ENCODE results near the gene TIA1. TPM values are rescaled to one million over a fixed set of nuclear protein-coding genes. Genes with fewer than 3 reads are reported as not detected.
A peak's percentile ranks its signal among the peaks of the same experiment; 100 is the strongest.
"Not testable (repeated sequence)": the region's sequence is repeated elsewhere in the genome, so short reads cannot be mapped to it uniquely, and the experiment has no call there.

The TIA1 gene
- polyA plus RNA-seq, 6 donors from 2014 or later: 43.6 to 106 (median 74.1) TPM

GRCh38 chr2:70203086-70203485 lies 45.3 kb downstream of the TIA1 start:
- no peak for ATAC-seq (ENCODE audit: low read depth in 2 of 2)
- H3K4me3 Mint-ChIP-seq: no peak overlapping the region
- no peaks in the 10 kb centered on the region for H3K27me3 Mint-ChIP-seq
- no peak for DNase-seq
- H3K27ac Mint-ChIP-seq: no peak overlapping the region
- H3K36me3 Mint-ChIP-seq: no peaks in the 10 kb centered on the region
- peaks cover 0 to 4% (median 0%) of the 10 kb centered on the region in 3 donors for H3K4me1 Mint-ChIP-seq
- peaks cover 0 to 3% (median 0%) of the 10 kb centered on the region in 7 donors for H3K9me3 Mint-ChIP-seq

- peaks cover 0 to 3% (median 0%) of the 10 kb centered on the region in 7 donors for H3K9me3 Mint-ChIP-seq
- peaks cover 0 to 4% (median 0%) of the 10 kb centered on the region in 3 donors for H3K4me1 Mint-ChIP-seq
- no peak overlapping the region for H3K4me3 Mint-ChIP-seq
- DNase-seq (no peak), ATAC-seq (ENCODE audit: low read depth in 2 of 2) (no peak)
- H3K27ac Mint-ChIP-seq: no peak overlapping the region
- H3K36me3 Mint-ChIP-seq: no peaks in the 10 kb centered on the region
- no peaks in the 10 kb centered on the region for H3K27me3 Mint-ChIP-seq
These were observed 46.1 kb downstream of the TIA1 start for GRCh38 chr2:70202236-70202806.

DNA sequence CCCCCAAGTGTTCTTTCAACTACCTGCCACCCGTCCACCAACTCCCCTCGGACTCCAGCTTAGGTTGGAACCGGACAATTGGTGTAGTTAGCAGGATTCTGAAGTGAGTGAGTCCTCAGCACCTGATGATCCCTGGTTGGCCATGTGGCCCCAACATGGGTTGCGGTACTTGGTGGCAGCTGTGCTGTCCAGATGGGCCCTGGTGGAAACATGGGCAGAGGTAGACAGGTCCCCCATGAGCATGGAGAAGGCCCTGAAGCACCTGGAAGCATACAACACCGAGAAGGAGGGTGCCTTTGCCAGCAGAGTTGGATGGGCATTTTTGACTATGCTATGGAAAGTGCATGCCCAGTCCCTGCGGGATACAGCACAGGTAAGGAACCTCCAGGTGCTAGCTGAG lies 46.6 kb downstream of the TIA1 start:
- no peak for ATAC-seq (ENCODE audit: low read depth in 2 of 2)

DNA sequence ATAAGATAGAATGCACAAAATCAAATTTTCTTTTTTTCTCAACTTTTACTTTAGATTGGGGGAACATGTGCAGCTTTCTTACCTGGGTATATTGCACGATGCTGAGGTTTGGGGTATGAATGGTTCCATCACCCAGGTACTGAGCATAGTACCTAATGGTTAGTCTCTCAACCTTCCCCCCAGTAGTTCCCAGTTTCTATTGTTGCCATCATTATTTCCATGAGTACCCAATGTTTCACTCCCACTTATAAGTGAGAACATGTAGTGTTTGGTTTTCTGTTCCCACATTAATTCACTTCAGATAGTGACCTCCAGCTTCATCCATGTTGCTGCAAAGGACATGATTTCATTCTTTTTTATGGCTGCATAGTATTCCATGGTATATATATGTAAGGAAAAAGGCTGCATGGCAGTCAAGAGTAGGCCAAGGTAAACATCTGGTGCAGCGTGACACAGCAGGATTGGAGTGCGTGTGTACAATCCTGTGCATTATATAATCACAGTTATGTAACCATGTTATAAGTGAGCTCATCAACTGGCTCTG lies 47.1 kb downstream of the TIA1 start:
- ATAC-seq (ENCODE audit: low read depth in 2 of 2): no peak

More for the DNA sequence above, 46.6 kb downstream of the TIA1 start:
- Mint-ChIP-seq H3K27ac (no peak overlapping the region), H3K9me3 (peaks cover 0 to 3% (median 0%) of the 10 kb centered on the region in 7 donors), H3K27me3 (no peaks in the 10 kb centered on the region), H3K36me3 (no peaks in the 10 kb centered on the region), H3K4me3 (no peak overlapping the region), H3K4me1 (peaks cover 0 to 4% (median 0%) of the 10 kb centered on the region in 3 donors)
- DNase-seq: no peak

GRCh38 chr2:70199320-70199864 lies 49.0 kb downstream of the TIA1 start:
- ATAC-seq (ENCODE audit: low read depth in 2 of 2) (no peak), DNase-seq (no peak)
- Mint-ChIP-seq H3K27me3 (no peaks in the 10 kb centered on the region), H3K4me1 (peaks cover 0 to 4% (median 0%) of the 10 kb centered on the region in 3 donors), H3K4me3 (peak overlapping the region in 1 of 8 donors; percentile 42), H3K9me3 (peaks cover 0 to 3% (median 0%) of the 10 kb centered on the region in 7 donors), H3K36me3 (no peaks in the 10 kb centered on the region), H3K27ac (no peak overlapping the region)

More for the DNA sequence above, 47.1 kb downstream of the TIA1 start:
- Mint-ChIP-seq H3K27me3 (no peaks in the 10 kb centered on the region), H3K4me3 (no peak overlapping the region), H3K4me1 (peaks cover 0 to 4% (median 0%) of the 10 kb centered on the region in 3 donors), H3K36me3 (no peaks in the 10 kb centered on the region), H3K27ac (no peak overlapping the region), H3K9me3 (peaks cover 0 to 3% (median 0%) of the 10 kb centered on the region in 7 donors)
- DNase-seq: no peak

DNA sequence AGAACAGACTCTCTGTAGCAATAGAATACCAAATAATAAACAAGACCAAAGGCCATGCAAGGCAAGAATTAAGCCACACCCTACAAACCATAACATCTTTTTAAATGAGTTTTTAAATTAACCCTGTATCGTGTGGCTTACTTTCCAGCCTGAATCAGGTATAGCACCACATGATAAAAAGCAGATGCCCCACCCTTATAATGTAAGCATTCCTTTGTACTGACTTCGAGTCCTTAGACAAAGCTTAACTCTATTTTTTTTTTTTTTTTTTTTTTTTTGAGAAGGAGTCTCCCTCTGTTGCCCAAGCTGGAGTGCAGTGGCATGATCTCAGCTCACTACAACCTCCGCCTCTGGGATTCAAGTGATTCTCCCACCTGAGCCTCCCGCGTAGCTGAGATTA lies 55.9 kb downstream of the TIA1 start:
- Mint-ChIP-seq H3K27ac (peak overlapping the region in 2 of 6 donors; percentile 29 to 80), H3K4me3 (no peak overlapping the region)

GRCh38 chr2:70191244-70191735 lies 57.1 kb downstream of the TIA1 start:
- Mint-ChIP-seq H3K9me3 (no peaks in the 10 kb centered on the region), H3K27ac (peak overlapping the region; percentile 98 to 100 (median 100)), H3K4me1 (peaks cover 6 to 22% (median 8%) of the 10 kb centered on the region in 3 donors), H3K4me3 (peak overlapping the region; percentile 84 to 99 (median 96)), H3K27me3 (no peaks in the 10 kb centered on the region), H3K36me3 (no peaks in the 10 kb centered on the region)
- no peak for DNase-seq
- ATAC-seq (ENCODE audit: low read depth in 2 of 2): no peak

More for the DNA sequence above, 55.9 kb downstream of the TIA1 start:
- DNase-seq: no peak
- no peaks in the 10 kb centered on the region for H3K27me3 Mint-ChIP-seq
- no peaks in the 10 kb centered on the region for H3K36me3 Mint-ChIP-seq
- H3K9me3 Mint-ChIP-seq: no peaks in the 10 kb centered on the region
- peaks cover 6 to 22% (median 8%) of the 10 kb centered on the region in 3 donors for H3K4me1 Mint-ChIP-seq
- no peak for ATAC-seq (ENCODE audit: low read depth in 2 of 2)

- H3K4me1 Mint-ChIP-seq: peaks cover 6 to 22% (median 8%) of the 10 kb centered on the region in 3 donors
- no peaks in the 10 kb centered on the region for H3K27me3 Mint-ChIP-seq
- no peaks in the 10 kb centered on the region for H3K9me3 Mint-ChIP-seq
- peak; percentile 98 for DNase-seq
- ATAC-seq (ENCODE audit: low read depth in 2 of 2): peak; percentile 84 to 85
- peak within 1 kb of the TSS; percentile 98 to 100 (median 100) for H3K27ac Mint-ChIP-seq
- H3K4me3 Mint-ChIP-seq: peak within 1 kb of the TSS; percentile 84 to 99 (median 96)
- no peaks in the 10 kb centered on the region for H3K36me3 Mint-ChIP-seq
These were observed 57.8 kb downstream of the TIA1 start, which contains the start of gene C2orf42 for GRCh38 chr2:70190418-70191243. Gene C2orf42 (minus strand): TSS chr2:70191019. CDS start chr2:70181985, 9,034 bp downstream.

DNA sequence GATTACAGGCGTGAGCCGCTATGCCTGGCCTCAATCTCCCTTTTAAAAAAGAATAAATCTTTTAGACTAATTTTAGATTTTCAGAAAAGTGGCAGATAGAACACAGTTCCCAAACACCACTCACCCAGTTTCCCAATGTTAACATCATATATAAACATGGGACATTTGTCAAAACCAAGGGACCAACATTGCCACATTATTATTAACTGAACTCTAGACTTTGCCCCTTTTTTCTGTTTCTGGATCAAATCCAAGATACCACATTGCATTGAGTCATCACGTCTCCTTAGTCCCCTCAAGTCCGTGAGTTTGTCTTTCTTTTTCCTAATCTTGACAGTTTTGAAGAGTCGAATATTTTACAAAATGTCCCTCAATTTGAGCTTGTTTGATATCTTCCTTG lies 60.0 kb downstream of the TIA1 start:
- peak overlapping the region in 3 of 8 donors; percentile 34 to 50 (median 44) for H3K4me3 Mint-ChIP-seq
- no peaks in the 10 kb centered on the region for H3K27me3 Mint-ChIP-seq
- ATAC-seq (ENCODE audit: low read depth in 2 of 2): no peak
- no peak for DNase-seq
- H3K4me1 Mint-ChIP-seq: peaks cover 6 to 22% (median 8%) of the 10 kb centered on the region in 3 donors
- peak overlapping the region in 2 of 6 donors; percentile 73 to 98 for H3K27ac Mint-ChIP-seq
- no peaks in the 10 kb centered on the region for H3K9me3 Mint-ChIP-seq
- H3K36me3 Mint-ChIP-seq: no peaks in the 10 kb centered on the region

DNA sequence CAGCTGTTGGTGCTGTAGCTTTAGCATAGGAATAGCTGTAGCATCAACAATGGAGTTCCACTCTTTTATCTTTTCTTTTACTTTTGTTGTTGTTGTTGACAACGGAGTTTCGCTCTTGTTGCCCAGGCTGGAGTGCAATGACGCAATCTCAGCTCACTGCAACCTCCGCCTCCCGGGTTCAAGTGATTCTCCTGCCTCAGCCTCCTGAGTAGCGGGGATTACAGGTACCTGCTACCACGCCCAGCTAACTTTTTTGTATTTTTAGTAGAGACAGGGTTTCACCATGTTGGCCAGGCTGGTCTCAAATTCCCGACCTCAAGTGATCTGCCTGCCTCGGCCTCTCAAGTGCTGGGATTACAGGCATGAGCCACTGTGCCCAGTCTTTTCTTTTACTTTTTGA lies 61.3 kb downstream of the TIA1 start:
- H3K9me3 Mint-ChIP-seq; H3K4me3 Mint-ChIP-seq; DNase-seq; ATAC-seq (ENCODE audit: low read depth in 2 of 2); H3K27me3 Mint-ChIP-seq; H3K36me3 Mint-ChIP-seq: not testable (repeated sequence)
- Mint-ChIP-seq H3K27ac (peak overlapping the region in 1 of 6 donors; percentile 72), H3K4me1 (peaks cover 6 to 22% (median 8%) of the 10 kb centered on the region in 3 donors)

DNA sequence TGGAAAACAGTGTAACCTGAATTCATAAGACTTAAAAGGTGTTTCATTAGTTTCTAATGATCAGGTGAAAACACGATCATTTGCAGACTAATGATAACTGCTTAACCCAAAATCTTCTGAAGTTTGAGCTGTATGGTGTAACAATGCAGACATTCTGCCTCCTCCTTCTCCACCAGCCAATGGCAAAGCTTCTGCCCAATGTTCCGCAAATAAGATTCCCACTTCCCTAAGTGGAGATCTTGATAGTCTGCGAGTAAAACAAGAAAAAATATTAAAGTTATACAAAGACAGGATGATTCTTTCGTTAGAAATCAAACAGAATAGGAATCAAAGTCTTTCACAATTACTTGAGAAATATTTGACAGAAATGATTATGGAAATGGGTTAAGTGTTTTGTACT lies 65.7 kb downstream of the TIA1 start:
- H3K36me3 Mint-ChIP-seq: peaks cover 0 to 4% of the 10 kb centered on the region in 2 donors
- H3K27me3 Mint-ChIP-seq: no peaks in the 10 kb centered on the region
- peak overlapping the region in 2 of 6 donors; percentile 40 to 57 for H3K27ac Mint-ChIP-seq
- no peaks in the 10 kb centered on the region for H3K9me3 Mint-ChIP-seq
- peaks cover 0 to 9% (median 0%) of the 10 kb centered on the region in 3 donors for H3K4me1 Mint-ChIP-seq
- DNase-seq (no peak), ATAC-seq (ENCODE audit: low read depth in 2 of 2) (no peak)
- peak overlapping the region in 1 of 8 donors; percentile 24 for H3K4me3 Mint-ChIP-seq

GRCh38 chr2:70181363-70181956 lies 67.0 kb downstream of the TIA1 start:
- DNase-seq (no peak), ATAC-seq (ENCODE audit: low read depth in 2 of 2) (peak; percentile 28 to 73)
- no peaks in the 10 kb centered on the region for H3K9me3 Mint-ChIP-seq
- H3K4me1 Mint-ChIP-seq: peaks cover 0 to 9% (median 0%) of the 10 kb centered on the region in 3 donors
- H3K27ac Mint-ChIP-seq: peak overlapping the region in 3 of 6 donors; percentile 59 to 79 (median 61)
- H3K36me3 Mint-ChIP-seq: peaks cover 0 to 4% of the 10 kb centered on the region in 2 donors
- H3K27me3 Mint-ChIP-seq: no peaks in the 10 kb centered on the region
- H3K4me3 Mint-ChIP-seq: peak overlapping the region in 6 of 8 donors; percentile 24 to 52 (median 38)

DNA sequence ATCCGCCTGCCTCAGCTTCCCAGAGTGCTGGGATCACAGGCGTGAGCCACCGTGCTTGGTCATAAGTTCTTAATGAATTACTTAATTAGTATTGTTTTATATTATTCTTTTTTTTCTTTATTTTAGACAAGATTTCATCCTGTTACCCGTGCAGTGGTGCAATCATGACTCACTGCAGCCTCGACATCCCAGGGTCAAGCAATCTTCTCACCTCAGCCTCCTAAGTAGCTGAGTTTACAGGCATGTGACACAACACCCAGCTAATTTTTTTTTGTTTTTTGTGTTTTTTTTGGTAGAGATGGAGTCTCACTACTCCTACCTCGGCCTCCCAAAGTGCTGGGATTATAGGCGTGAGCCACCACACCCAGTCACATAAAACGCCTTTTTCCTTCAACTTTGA lies 74.9 kb downstream of the TIA1 start:
- DNase-seq (no peak), ATAC-seq (ENCODE audit: low read depth in 2 of 2) (no peak)
- Mint-ChIP-seq H3K27me3 (no peaks in the 10 kb centered on the region), H3K4me1 (no peaks in the 10 kb centered on the region), H3K9me3 (no peaks in the 10 kb centered on the region), H3K4me3 (no peak overlapping the region), H3K27ac (no peak overlapping the region), H3K36me3 (peaks cover 14 to 18% of the 10 kb centered on the region in 2 donors)

Measured in naive B cell (primary cell).